ENCODE results near the gene TPM4.

TPM4 gene

DNA sequence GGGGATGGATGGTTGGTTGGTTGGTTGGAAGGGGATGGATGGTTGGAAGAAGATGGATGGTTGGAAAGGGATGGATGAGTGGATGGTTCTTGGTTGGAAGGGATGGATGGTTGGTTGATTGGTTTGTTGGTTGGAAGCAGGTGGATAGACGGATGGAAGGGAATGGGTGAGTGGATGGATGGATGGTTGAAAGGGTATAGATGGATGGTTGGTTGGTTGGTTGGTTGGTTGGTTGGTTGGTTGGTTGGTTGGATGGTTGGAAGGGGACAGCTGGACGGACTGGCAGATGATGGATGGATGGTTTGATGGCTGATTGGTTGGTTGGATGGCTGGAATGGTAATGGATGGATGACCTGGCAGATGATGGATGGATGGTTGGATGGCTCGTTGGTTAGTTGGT lies 55.4 kb downstream of the TPM4 start:
- no peak for DNase-seq (ENCODE audit: low spot score)

DNA sequence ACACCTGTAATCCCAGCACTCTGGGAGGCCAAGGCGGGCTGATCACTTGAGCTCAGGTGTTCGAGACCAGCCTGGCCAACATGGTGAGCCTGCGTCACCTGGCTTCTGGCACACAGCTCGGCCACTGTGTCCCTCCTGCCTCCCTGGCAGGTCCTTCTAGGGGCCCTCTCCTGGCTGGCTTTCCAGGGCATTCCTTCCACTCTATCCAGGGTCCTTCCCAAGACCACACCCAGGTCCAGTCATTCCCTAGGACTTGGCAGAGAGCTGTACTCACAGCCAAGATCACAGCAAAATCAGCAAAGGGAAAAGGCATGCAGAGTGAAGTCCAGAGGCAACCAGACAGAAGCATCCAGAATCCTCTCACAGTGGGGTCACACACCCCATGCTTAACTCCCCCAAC lies 57.5 kb downstream of the TPM4 start:
- DNase-seq (ENCODE audit: low spot score) = no peak

DNA sequence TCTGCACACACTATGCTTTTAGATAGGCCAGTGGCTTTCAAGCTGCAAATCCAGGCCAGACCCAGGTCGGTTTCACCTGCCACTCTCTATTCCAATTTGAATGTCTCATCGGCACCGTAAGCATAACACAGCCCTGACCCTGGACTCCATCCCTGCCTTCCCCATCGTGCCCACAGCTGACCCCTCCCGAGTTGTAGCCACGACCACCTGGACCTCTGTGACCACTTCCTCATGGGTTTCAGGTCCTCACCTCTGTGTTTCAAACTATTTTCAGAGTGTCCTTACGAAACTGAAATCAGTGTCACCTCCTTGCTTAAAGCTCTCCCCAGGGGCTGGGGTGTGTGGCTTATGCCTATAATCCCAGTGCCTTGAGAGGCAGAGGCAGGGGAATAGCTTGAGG lies 58.2 kb downstream of the TPM4 start:
- DNase-seq (ENCODE audit: low spot score) = no peak

DNA sequence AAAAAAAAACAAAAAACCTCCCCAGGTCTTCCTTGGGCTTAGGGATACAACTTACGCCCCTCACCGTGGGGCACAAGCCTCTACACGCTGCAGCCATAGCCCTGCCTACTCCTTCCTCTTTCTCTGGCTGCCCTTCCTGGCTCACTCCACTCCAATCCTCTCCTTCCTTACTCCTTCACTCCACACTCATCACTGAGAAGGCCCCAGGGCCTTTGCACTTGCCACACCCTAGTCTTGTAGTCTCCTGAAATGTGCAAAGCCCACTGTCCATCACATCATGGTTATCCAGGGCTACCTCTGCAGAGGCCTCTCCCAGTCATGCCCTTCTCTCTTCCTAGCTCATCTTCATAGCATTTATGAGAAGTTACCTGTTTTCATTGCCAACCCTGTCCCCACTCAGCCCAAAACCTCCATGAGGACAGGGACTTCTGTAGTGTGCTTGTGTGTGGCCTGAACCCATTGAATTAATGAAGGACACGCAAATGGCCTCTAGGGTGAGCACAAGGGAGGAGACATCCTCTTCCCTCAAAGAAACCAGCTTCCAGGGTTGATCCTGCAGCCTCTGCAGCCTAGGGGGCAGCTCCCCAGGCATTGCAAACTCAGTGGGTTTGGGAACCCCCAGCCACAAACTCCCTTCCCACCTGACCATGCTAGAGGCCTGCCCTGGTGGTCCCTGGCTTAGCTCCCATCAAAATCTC lies 59.3 kb downstream of the TPM4 start:
- no peak for DNase-seq (ENCODE audit: low spot score)

DNA sequence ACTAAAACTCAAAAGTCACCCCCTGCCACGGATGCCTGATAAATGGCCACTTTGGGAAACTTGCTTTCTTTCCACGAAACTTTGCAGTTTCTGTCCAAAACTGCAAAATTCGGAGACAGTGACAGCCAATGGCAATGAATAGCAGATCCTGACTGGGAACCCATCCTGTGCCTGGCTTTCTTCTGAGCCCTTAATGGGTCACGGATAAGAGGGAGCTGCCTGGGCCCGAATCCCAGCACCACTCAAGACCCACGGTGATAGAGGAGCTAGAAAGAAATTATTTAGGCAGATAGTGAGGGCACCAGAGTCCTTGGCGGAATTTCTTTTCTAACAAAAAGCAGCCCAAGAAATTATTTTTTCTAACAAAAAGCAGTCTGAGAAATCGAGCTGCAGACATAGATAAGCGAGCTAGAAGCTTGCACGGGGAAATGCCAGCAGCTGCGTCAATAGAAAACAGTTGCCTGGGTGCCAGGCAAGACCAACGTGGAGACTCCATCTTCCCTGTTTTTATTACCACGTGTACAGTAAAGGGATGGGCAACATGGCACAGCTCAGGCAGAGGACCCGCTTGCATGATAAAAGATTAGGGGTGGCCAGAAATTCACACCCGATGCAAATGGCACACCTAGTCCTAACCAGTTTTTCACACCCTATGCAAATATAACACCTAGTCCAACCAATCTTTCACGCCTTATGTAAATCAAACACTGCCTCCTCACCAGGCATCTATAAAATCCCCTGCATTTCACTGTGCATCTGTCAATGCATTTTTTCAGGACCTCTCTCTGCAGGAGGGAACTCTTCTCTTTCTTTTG lies 60.1 kb downstream of the TPM4 start:
- no peak for DNase-seq (ENCODE audit: low spot score)

DNA sequence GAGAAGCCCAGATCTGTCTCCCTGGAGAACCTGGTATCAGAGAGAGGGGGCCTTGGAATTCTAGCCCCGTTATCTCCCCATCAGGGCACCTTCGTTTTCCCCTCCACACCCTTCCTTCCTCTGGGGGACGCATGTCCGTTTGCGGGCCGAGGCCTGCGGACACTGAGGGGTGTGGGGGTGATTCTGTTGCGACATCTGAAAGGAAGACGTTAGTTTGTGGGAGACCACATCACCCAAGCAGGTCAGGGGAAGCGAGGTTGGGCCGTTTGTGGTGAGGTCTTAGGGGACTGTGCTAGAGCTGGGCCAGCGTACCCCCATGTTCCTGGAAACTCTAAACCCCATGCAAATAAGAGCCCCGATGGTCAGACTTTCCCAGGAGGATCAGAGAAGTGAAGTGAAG lies 63.5 kb downstream of the TPM4 start:
- no peak for DNase-seq (ENCODE audit: low spot score)

DNA sequence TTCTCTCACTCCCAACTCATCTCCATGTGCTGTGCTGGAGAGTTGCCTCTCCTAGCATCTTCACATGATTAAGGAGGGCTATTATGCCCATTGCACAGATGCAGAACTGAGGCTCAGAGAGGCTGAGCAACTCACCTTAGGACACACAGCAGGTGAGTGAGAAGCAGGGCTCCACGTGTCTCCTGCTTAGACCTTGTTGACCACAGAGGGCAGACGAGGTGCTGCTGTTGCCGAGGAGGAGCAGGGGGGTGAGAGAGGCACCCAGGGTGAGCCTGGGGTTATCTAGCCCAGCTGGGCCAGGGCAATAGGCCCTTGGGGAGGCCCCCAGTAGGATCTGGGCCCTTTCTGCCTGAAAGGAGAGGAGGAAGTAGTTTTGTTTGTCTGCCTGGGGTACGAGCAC lies 64.7 kb downstream of the TPM4 start:
- DNase-seq (ENCODE audit: low spot score) = no peak

DNA sequence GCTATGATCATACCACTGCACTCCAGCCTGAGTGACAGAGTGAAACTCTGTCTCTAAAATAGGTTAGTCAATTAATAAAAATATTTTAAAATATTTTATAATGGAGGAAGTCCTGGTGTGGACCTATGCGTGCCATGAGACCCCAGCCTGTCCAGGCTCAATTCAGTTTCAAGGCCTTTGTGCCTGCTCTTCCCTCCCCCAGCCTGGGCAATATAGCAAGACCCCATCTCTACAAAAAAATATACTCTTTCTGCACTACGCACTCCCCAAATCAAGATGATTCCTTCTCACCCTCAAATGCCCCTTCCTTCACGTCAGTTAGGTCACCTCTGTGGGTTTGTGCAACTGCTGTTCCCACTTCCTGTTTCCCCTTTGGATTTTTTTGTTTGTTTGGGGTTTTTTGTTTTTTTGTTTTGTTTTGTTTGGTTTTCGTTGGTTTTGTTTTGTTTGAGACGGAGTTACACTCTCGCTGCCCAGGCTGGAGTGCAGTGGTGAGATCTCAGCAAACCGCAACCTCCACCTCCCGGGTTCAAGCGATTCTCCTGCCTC lies 65.8 kb downstream of the TPM4 start:
- no peak for DNase-seq (ENCODE audit: low spot score)

DNA sequence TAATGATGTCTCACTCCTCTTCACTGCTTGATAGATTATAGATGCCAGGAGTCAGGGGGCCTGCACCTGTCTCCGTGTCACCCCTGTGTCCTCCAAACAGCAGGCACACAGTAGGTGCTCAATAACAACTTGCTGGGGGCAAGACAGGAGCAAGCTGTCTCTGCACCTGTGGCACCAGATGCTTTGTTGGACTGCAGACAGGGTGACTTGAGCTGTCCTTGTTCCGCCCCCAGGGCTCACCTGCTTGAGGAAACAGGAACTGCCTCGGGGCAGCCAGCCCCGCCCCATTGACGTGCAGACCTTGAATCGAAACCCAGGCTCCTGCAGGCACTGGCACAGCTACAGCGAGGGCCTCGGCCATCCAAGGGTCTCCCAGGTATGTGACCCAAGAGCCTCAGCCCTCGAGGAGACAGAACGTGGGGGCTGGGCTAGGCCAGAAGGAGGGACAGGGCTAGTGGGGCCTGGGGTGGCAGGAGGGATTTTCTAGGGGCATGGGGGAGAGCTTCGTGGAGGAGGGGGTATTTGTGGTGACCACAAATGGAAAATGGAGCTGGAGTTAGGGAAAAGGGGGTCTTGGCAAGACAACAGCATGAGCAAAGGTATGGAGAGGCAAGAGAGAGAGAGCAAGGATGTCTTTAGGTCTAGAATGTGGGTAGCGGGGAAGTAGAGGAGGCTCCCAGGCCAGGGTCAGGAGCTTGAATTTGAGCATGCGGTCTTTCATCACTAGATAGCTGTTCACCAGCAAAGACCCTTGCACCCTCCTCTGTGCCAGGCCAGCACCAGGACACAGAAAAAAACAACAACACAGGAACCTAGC lies 67.3 kb downstream of the TPM4 start, which contains the start of gene HSH2D:
Gene HSH2D (plus strand): TSS at position 287 of the 817 bp plus-strand sequence. CDS start 5,066 bp downstream, outside the sequence.
- no peak for DNase-seq (ENCODE audit: low spot score)

DNA sequence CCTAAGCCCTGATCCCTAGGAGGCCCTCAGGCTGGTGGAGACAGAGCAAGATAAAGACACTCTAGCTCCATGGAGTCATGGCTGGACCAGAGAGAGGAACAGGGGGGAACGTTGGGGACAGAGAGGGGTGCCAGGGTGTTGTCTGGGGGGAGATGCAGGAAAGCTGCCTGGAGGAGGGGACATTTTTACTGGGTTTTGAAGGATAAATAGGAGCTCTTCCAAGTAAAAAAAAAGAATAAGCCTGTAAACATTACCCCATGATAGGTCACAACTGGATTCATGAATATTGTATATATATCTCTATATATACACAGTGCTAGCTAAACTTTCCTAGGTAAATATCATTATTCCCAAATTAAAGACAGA lies 67.9 kb downstream of the TPM4 start:
- no peak for DNase-seq (ENCODE audit: low spot score)

DNA sequence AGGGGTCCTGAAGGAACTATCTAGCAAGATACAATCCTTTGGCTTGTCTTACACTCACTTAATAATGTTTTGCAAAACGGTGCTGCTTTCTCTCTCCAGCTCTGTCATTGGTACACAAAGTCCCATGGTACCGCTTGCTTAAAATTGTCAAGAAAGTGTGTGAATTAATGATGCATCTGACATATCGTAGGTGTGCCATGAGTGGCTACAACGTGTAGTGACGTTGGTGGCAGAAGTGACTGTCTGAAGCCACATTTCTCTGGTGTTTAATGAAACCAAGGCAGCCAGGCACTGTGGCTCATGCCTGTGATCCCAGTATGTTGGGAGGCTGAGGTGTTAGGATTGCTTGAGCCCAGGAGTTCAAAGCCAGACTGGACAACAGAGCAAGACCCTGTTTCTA lies 69.8 kb downstream of the TPM4 start:
- DNase-seq (ENCODE audit: low spot score) = no peak

DNA sequence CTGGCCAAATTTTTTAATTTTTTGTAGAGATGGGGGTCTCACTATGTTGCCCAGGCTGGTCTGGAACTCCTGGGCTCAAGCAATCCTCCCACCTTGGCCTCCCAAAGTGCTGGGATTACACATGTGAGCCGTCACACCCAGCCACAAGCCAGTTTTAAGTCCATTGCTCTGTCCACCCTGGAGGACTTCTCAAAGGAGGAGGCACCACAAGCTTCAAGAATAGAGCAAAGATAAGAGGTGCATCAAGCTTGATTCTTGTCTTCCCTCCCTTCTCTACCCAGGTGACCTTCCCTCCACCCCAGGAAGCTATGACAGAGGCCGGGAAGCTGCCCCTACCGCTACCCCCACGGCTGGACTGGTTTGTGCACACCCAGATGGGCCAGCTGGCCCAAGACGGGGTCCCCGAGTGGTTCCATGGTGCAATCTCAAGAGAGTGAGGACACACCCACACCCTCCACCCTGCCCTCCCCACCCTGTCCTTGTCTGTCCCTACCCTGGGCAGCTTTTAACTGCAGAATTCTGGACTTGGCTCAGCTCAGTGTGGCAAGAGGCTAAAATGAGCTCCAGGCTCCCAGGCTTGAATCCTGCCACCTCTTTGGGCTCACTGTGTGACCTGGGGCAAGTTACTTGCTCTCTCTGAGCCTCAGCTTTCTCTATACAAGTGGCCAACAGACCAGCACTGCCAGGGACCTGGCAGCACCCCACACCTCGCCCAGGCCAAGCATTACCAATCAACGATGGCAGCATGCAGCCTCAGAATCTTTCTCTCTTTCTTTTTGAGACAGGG lies 72.3 kb downstream of the TPM4 start:
- DNase-seq (ENCODE audit: low spot score) = no peak
